Calu3 (cell line): ENCODE measurements around the gene UNKL. TPM values are rescaled to one million over a fixed set of nuclear protein-coding genes. Genes with fewer than 3 reads are reported as not detected.

Experiments
- BruUV-seq: library from RNA; stranded (reverse); fragments of 400-500 nt; replicated peaks from 2 replicates; lab custom pipeline; 2021; lab: Mats Ljungman, UMichigan
- CTCF ChIA-PET: fragments of 300-600 bp; sonication (Branson Sonifier 250); formaldehyde crosslinking; loops from one replicate; lab custom pipeline; 2022; ENCODE audit warnings: antibody characterized with exemption; lab: Charles Lee
- DNase-seq: peaks from one replicate; pipeline ENCODE4 v3.0.0; 2022
- H3K27ac Mint-ChIP-seq: one replicate; pipeline ENCODE4 v1.8.0; 2022; ENCODE audit warnings: mixed read lengths; ENCODE audit not compliant: unreplicated experiment
- H3K27me3 Mint-ChIP-seq: one replicate; pipeline ENCODE4 v1.8.0; 2022; ENCODE audit warnings: mixed read lengths; ENCODE audit not compliant: unreplicated experiment
- H3K36me3 Mint-ChIP-seq: one replicate; pipeline ENCODE4 v1.8.0; 2022; ENCODE audit warnings: mild to moderate bottlenecking, moderate library complexity, mixed read lengths; ENCODE audit not compliant: insufficient read depth, unreplicated experiment
- H3K4me1 Mint-ChIP-seq: one replicate; pipeline ENCODE4 v1.8.0; 2022; ENCODE audit warnings: mild to moderate bottlenecking, low read depth, mixed read lengths; ENCODE audit not compliant: unreplicated experiment
- H3K4me3 Mint-ChIP-seq: one replicate; pipeline ENCODE4 v1.8.0; 2022; ENCODE audit warnings: mild to moderate bottlenecking, low read depth, moderate library complexity, mixed read lengths; ENCODE audit not compliant: unreplicated experiment
- H3K9me3 Mint-ChIP-seq: one replicate; pipeline ENCODE4 v1.8.0; 2022; ENCODE audit warnings: low read depth, mixed read lengths; ENCODE audit not compliant: unreplicated experiment
- intact Hi-C: fragments of 100-400 bp; cut with micrococcal nuclease; formaldehyde crosslinking; loops from one replicate; pipeline ENCODE4 v1.10.0; 2022; ENCODE audit not compliant: unreplicated experiment
- total RNA-seq: library from RNA; stranded (reverse); gene quantifications from 2 replicates; pipeline ENCODE4 v1.2.3, GENCODE V29; 2022
- TF ChIP-seq, protein P1 (sequence below): fragments of 200-600 bp; IDR thresholded peaks from one replicate; pipeline ENCODE4 v1.8.0; 2022; ENCODE audit warnings: antibody characterized with exemption; ENCODE audit not compliant: unreplicated experiment

The UNKL gene
- total RNA-seq, 1 experiment from 2014 or later: 35.5 TPM

DNA sequence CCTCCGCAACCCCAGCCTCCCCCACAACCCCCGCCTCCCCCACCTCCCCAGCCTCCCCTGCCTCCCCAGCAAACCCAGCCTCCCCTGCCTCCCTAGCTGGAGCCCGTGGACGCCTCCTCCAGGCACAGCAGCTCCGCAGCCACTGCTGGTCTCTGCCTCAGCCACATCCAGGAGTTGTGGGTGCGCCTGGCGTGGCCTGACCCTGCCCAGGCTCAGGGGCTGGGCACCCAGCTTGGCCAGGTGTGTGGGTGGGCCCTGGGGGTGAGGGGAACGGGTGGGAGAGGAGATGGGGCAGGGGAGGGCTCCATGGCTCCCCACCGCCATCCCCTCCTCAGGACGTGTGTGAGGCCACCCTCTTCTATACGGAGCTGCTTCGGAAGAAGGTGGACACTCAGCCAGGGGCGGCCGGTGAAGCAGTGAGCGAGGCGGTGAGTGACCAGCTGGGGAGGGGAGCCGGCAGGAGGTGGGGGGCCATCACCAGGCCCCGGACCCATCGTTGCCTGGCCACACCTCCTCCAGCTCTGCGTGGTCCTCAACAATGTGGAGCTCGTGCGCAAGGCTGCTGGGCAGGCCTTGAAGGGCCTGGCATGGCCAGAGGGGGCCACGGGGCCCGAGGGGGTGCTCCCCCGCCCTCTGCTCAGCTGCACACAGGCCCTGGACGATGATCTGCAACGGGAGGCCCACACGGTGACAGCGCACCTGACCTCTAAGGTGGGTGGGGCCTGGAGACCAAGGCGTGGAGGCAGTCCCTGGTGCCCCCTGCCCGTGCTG, 68.7 kb downstream of the UNKL start:
- CTCF ChIA-PET: interaction anchor here (0.6 to 1.7 kb wide), 3 partner anchors 8 to 67 kb away, joined by 3 to 7 read pairs (median 4); no protein-coding TSS in a partner anchor

DNA sequence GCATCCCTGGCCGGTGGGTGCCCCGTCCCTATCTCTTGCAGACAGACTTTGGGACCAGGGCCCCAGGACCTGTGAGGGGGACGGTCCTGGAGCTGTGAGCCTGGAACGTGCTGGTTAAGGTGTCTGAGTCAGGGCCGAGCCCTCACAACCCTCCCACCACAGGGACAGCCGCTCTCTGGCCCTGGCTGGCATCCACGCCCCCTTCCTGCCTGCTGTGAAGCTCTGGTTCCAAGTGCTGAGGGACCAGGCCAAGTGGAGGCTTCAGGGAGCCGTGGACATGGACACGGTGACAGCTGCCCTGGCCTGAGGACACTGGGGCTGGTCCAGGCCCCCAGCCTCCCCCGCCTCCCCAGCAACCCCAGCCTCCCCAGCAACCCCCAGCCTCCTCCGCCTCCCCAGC, 69.4 kb downstream of the UNKL start:
- DNase-seq: no peak
- H3K27ac Mint-ChIP-seq: no peak overlapping the region
- H3K36me3 Mint-ChIP-seq: peaks cover 42% of the 10 kb centered on the region
- BruUV-seq: no TSS peak
- peaks cover 13% of the 10 kb centered on the region for H3K4me1 Mint-ChIP-seq
- intact Hi-C loops: no loop called here
- TF ChIP-seq, protein P1, sequence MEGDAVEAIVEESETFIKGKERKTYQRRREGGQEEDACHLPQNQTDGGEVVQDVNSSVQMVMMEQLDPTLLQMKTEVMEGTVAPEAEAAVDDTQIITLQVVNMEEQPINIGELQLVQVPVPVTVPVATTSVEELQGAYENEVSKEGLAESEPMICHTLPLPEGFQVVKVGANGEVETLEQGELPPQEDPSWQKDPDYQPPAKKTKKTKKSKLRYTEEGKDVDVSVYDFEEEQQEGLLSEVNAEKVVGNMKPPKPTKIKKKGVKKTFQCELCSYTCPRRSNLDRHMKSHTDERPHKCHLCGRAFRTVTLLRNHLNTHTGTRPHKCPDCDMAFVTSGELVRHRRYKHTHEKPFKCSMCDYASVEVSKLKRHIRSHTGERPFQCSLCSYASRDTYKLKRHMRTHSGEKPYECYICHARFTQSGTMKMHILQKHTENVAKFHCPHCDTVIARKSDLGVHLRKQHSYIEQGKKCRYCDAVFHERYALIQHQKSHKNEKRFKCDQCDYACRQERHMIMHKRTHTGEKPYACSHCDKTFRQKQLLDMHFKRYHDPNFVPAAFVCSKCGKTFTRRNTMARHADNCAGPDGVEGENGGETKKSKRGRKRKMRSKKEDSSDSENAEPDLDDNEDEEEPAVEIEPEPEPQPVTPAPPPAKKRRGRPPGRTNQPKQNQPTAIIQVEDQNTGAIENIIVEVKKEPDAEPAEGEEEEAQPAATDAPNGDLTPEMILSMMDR: no peak
- peaks cover 16% of the 10 kb centered on the region for H3K27me3 Mint-ChIP-seq
- H3K4me3 Mint-ChIP-seq: no peak overlapping the region
- CTCF ChIA-PET: interaction anchor here (0.7 kb wide), 1 partner anchor 44 kb away, joined by 4 read pairs; no protein-coding TSS in a partner anchor
- H3K9me3 Mint-ChIP-seq: no peaks in the 10 kb centered on the region

More for the DNA sequence above, 68.7 kb downstream of the UNKL start:
- DNase-seq: no peak
- intact Hi-C loops: no loop called here
- BruUV-seq: no TSS peak
- Mint-ChIP-seq H3K4me1 (peaks cover 13% of the 10 kb centered on the region), H3K9me3 (no peaks in the 10 kb centered on the region), H3K4me3 (no peak overlapping the region), H3K27ac (no peak overlapping the region), H3K27me3 (peaks cover 16% of the 10 kb centered on the region), H3K36me3 (peaks cover 47% of the 10 kb centered on the region)
- TF ChIP-seq, protein P1: no peak

DNA sequence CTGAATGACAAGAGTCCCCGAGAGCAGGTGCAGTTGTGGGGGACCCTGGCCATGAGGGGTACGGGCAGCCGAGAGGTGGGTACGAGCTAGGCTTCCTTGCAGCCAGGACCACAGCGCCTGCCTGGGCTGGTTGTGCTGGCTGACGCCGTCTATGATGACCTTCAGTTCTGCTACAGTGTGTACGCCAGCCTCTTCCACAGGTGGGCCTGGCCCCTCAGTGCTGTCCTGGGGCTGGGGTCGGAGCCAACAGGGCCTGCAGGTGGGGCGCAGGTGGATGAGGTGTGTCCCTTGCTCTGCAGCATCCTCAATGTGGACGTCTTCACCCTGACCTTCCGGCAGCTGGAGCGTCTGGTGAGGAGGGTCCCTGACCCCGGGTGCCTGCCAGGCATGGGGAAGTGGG, 70.0 kb downstream of the UNKL start:
- TF ChIP-seq, protein P1: no peak
- peaks cover 16% of the 10 kb centered on the region for H3K27me3 Mint-ChIP-seq
- intact Hi-C loops: no loop called here
- CTCF ChIA-PET: interaction anchor here (0.8 kb wide), 1 partner anchor 22 kb away, joined by 4 read pairs; no protein-coding TSS in a partner anchor
- peaks cover 13% of the 10 kb centered on the region for H3K4me1 Mint-ChIP-seq
- no peak for DNase-seq
- peaks cover 42% of the 10 kb centered on the region for H3K36me3 Mint-ChIP-seq
- no peaks in the 10 kb centered on the region for H3K9me3 Mint-ChIP-seq
- no TSS peak for BruUV-seq
- no peak overlapping the region for H3K27ac Mint-ChIP-seq
- peak overlapping the region; percentile 95 for H3K4me3 Mint-ChIP-seq

DNA sequence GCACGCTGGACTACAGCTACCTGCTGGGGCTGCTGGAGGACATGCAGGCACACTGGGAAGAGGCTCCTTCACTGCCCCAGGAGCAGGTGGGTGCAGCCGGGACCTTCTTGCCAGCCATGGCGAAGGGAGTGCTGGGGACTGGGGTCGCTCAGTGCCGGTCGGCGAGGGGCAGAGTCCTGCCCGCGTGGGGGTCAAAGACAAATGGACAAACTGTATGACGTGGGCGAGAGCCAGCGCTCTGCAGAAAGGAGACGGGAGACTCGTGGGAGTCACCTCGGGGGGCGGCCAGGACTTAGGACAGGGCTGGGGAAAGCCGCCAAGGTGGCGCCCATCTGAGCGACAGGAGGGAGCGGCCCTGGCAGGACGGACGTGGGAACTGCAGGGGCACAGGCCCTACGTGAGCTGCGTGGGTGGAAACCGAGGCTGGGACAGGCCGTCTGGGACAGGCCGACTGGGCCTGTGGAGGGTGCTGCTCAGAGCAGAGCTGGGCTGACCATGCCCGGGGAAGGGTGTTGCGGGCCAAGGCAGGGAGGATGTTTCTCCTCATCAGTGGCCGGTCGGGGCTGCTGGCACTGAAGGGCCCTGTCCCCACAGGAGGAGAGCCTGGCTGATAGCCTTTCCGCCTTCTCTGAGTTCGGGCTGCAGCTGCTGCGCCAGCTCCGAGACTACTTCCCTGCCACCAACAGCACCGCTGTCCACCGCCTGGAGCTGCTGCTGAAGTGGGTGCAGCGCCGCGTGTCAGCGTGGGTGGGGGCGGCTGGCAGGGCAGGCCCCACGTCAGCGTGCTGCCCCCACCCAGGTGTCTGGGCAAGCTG, 70.9 kb downstream of the UNKL start:
- CTCF ChIA-PET: interaction anchor here (0.8 to 1.2 kb wide), 3 partner anchors 10 to 23 kb away, joined by 3 to 14 read pairs (median 4); partner anchors contain the start of gene BAIAP3
- H3K27ac Mint-ChIP-seq: peak overlapping the region; percentile 89
- TF ChIP-seq, protein P1: no peak

More for the DNA sequence above, 70.9 kb downstream of the UNKL start:
- no TSS peak for BruUV-seq
- Mint-ChIP-seq H3K36me3 (peaks cover 42% of the 10 kb centered on the region), H3K4me1 (peaks cover 13% of the 10 kb centered on the region), H3K9me3 (no peaks in the 10 kb centered on the region), H3K4me3 (peak overlapping the region; percentile 95), H3K27me3 (peaks cover 16% of the 10 kb centered on the region)
- DNase-seq: no peak
- intact Hi-C loops: no loop called here
